Left lung (tissue), 10 donors: ENCODE data around the gene FRMD7. TPM values are rescaled to one million over a fixed set of nuclear protein-coding genes. Genes with fewer than 3 reads are reported as not detected.

Experiments used
- ATAC-seq: fragments of 200-7000 bp; cut with Tn5 transposase; one replicate; pipeline ENCODE4 v1.9.1; 2020; ENCODE audit warnings: moderate library complexity
- DNase-seq, 4 donors: peaks; one replicate each; pipeline ENCODE4 v3.0.0-alpha.2; 2013 to 2020
- H3K27ac ChIP-seq, 2 donors: fragments of 200-600 bp; sonication (generic) in 1 of 2; one replicate each; pipeline versions ENCODE4 v1.5.0 to v1.8.0; 2020 to 2021
- H3K27me3 ChIP-seq, 2 donors: fragments of 200-600 bp; sonication (generic) in 1 of 2; one replicate each; pipeline versions ENCODE4 v1.5.0 to v1.8.0; 2020 to 2021
- H3K36me3 ChIP-seq, 2 donors: fragments of 200-600 bp; sonication (generic) in 1 of 2; one replicate each; pipeline versions ENCODE4 v1.5.0 to v1.8.0; 2020 to 2021
- H3K4me1 ChIP-seq, 2 donors: fragments of 200-600 bp; one replicate each; pipeline ENCODE4 v1.8.0; 2021
- H3K4me3 ChIP-seq, 2 donors: fragments of 200-600 bp; sonication (generic) in 1 of 2; one replicate each; pipeline versions ENCODE4 v1.5.0 to v1.8.0; 2020 to 2021; ENCODE audit warnings: mild to moderate bottlenecking in 1 of 2
- H3K9me3 ChIP-seq, 2 donors: fragments of 200-600 bp; sonication (generic) in 1 of 2; one replicate each; pipeline versions ENCODE4 v1.5.0 to v1.8.0; 2020 to 2021
- CTCF ChIP-seq, 2 donors: fragments of 200-600 bp; sonication (generic) in 1 of 2; IDR thresholded peaks; one replicate each; pipeline versions ENCODE4 v1.5.0 to v1.8.0; 2021; ENCODE audit warnings: antibody characterized with exemption in 2 of 2
- intact Hi-C, 2 donors: fragments of 100-400 bp; cut with DNase I; formaldehyde crosslinking; loops; one replicate each; pipeline versions ENCODE4 v1.11.2 to v1.14.2; 2022
- polyA plus RNA-seq, 6 donors: library from polyadenylated mRNA; unstranded; fragments of 120-200 nt; gene quantifications; one replicate each; pipeline ENCODE4 v1.2.1, GENCODE V29; 2013; ENCODE audit not compliant: insufficient read length in 6 of 6
- total RNA-seq, 2 donors: library from RNA; stranded (reverse); fragmentation: NEBNext Ultra II Directional; extraction: Animal tissue kit (Norgen Biotek cat#: 25700); gene quantifications; one replicate each; pipeline ENCODE4 v1.2.1, GENCODE V29; 2021
- donor health status: DM: no; HTN: yes; CAD: no.
- donor health status: DM: no; HTN: no; CAD: no.

FRMD7 gene
- total and polyA plus RNA-seq, 8 donors: not detected

GRCh38 chrX:132094164-132094563, 33.7 kb downstream of the FRMD7 start:
- intact Hi-C loops: no loop called here

GRCh38 chrX:132093239-132093860, 34.5 kb downstream of the FRMD7 start:
- intact Hi-C loops: no loop called here
- H3K4me3 ChIP-seq: no peak overlapping the region
- peaks cover 0 to 10% of the 10 kb centered on the region in 2 donors for H3K27me3 ChIP-seq
- TF ChIP-seq CTCF (IDR thresholded peaks at IDR 0.05): no peak
- H3K9me3 ChIP-seq: no peaks in the 10 kb centered on the region
- DNase-seq: no peak
- no peak overlapping the region for H3K27ac ChIP-seq
- no peaks in the 10 kb centered on the region for H3K4me1 ChIP-seq
- ATAC-seq: no peak
- H3K36me3 ChIP-seq: no peaks in the 10 kb centered on the region

More at GRCh38 chrX:132094164-132094563, 33.7 kb downstream of the FRMD7 start:
- Histone ChIP-seq H3K9me3 (no peaks in the 10 kb centered on the region), H3K4me1 (no peaks in the 10 kb centered on the region), H3K4me3 (no peak overlapping the region), H3K27ac (no peak overlapping the region), H3K27me3 (peaks cover 0 to 10% of the 10 kb centered on the region in 2 donors), H3K36me3 (no peaks in the 10 kb centered on the region)
- TF ChIP-seq CTCF (IDR thresholded peaks at IDR 0.05): no peak
- ATAC-seq (no peak), DNase-seq (no peak)

GRCh38 chrX:132092439-132093065, 35.3 kb downstream of the FRMD7 start:
- peak; percentile 60 to 74 for TF ChIP-seq CTCF (IDR thresholded peaks at IDR 0.05)
- ATAC-seq (peak; percentile 86), DNase-seq (peak in 3 of 4 donors; percentile 32 to 52 (median 34))
- Histone ChIP-seq H3K9me3 (no peaks in the 10 kb centered on the region), H3K36me3 (no peaks in the 10 kb centered on the region), H3K27ac (no peak overlapping the region), H3K27me3 (peaks cover 0 to 13% of the 10 kb centered on the region in 2 donors), H3K4me3 (no peak overlapping the region), H3K4me1 (no peaks in the 10 kb centered on the region)
- intact Hi-C loops: no loop called here

GRCh38 chrX:132090403-132091159, 37.2 kb downstream of the FRMD7 start:
- DNase-seq (no peak), ATAC-seq (no peak)
- H3K27me3 ChIP-seq: peaks cover 0 to 17% of the 10 kb centered on the region in 2 donors
- no peak overlapping the region for H3K27ac ChIP-seq
- H3K9me3 ChIP-seq: no peaks in the 10 kb centered on the region
- no peak overlapping the region for H3K4me3 ChIP-seq
- TF ChIP-seq CTCF (IDR thresholded peaks at IDR 0.05): no peak
- H3K4me1 ChIP-seq: no peaks in the 10 kb centered on the region
- no peaks in the 10 kb centered on the region for H3K36me3 ChIP-seq
- intact Hi-C loops: no loop called here

- Histone ChIP-seq H3K27ac (no peak overlapping the region), H3K9me3 (no peaks in the 10 kb centered on the region), H3K4me3 (no peak overlapping the region), H3K36me3 (no peaks in the 10 kb centered on the region), H3K4me1 (no peaks in the 10 kb centered on the region), H3K27me3 (peaks cover 0 to 22% of the 10 kb centered on the region in 2 donors)
- DNase-seq (no peak), ATAC-seq (no peak)
- no peak for TF ChIP-seq CTCF (IDR thresholded peaks at IDR 0.05)
- intact Hi-C loops: no loop called here
Measured at GRCh38 chrX:132088864-132089263, 39.0 kb downstream of the FRMD7 start.
